Measurements from ENCODE around the gene TIMM8B. TPM values are rescaled to one million over a fixed set of nuclear protein-coding genes. Genes with fewer than 3 reads are reported as not detected.

Gene TIMM8B
- total and polyA plus RNA-seq, 10 of the 15 experiments (the other 5 are each of a cell fraction or from before 2014, with no cell fraction given), result 64.9 to 271 (median 139) TPM

- TF ChIP-seq RAD21 (IDR thresholded peaks at IDR 0.05; ENCODE audit: insufficient read depth, low read depth, low read length) (no peak), SKIL (IDR thresholded peaks at IDR 0.05; ENCODE audit: low read depth, poor library complexity, severe bottlenecking) (peak; percentile 26), IRF4 (IDR thresholded peaks at IDR 0.05; ENCODE audit: low read depth, low read length) (0 out of 2 replicates have a peak, but pooled peaks have one; percentile 21), RELB (IDR thresholded peaks at IDR 0.05; ENCODE audit: low read depth) (peak; percentile 91), SPI1 (IDR thresholded peaks at IDR 0.05; ENCODE audit: borderline replicate concordance, insufficient read depth, low read depth, low read length) (peak; percentile 82; the same call in 1 of the 2 replicates), KLF5 (IDR thresholded peaks at IDR 0.05; ENCODE audit: partially characterized antibody) (peak; percentile 57), TARDBP (IDR thresholded peaks at IDR 0.05; ENCODE audit: borderline replicate concordance) (no peak), RUNX3 (IDR thresholded peaks at IDR 0.05; ENCODE audit: low read length) (peak; percentile 71), HCFC1 (IDR thresholded peaks at IDR 0.05; ENCODE audit: low read length) (peak; percentile 77), GABPA (IDR thresholded peaks at IDR 0.05; ENCODE audit: low read depth) (peak; percentile 97), PML (IDR thresholded peaks at IDR 0.05; ENCODE audit: low read length) (peak; percentile 87), HDGF (IDR thresholded peaks at IDR 0.05) (peak; percentile 83; the same call in 1 of the 2 replicates), CREB1 (IDR thresholded peaks at IDR 0.05; ENCODE audit: low read depth) (peak; percentile 84; the same call in 1 of the 2 replicates), MEF2B (IDR thresholded peaks at IDR 0.05; ENCODE audit: partially characterized antibody, poor library complexity, severe bottlenecking) (no peak), POLR2AphosphoS5 (IDR thresholded peaks at IDR 0.05; ENCODE audit: low read length) (peak; percentile 93), SUZ12 (IDR thresholded peaks at IDR 0.05; ENCODE audit: unreplicated experiment) (no peak), KAT2A (conservative IDR thresholded peaks at IDR 0.05; ENCODE audit: control insufficient read depth, low read depth, low read length) (no peak), WRNIP1 (IDR thresholded peaks at IDR 0.05; ENCODE audit: borderline replicate concordance, low read depth, low read length) (0 out of 2 replicates have a peak, but pooled peaks have one; percentile 87), IKZF1 (conservative IDR thresholded peaks at IDR 0.05) (peak; percentile 87), ZBTB11 (CRISPR knock-in tag; IDR thresholded peaks at IDR 0.05) (peak; percentile 45; the same call in 1 of the 2 replicates), POU2F2 (IDR thresholded peaks at IDR 0.05; ENCODE audit: borderline replicate concordance, low read depth, low read length) (0 out of 3 replicates have a peak, but pooled peaks have one; percentile 37), RCOR1 (conservative IDR thresholded peaks at IDR 0.05; ENCODE audit: low read depth, low read length) (no peak)
Observed at GRCh38 chr11:112086422-112087191, at the start of gene TIMM8B, which contains the start of gene SDHD (continued).
